GM12878 (cell line): ENCODE measurements around the gene ROR2. TPM values are rescaled to one million over a fixed set of nuclear protein-coding genes. Genes with fewer than 3 reads are reported as not detected.

Experiments
- BHLHE40 ChIP-seq, 2 experiments: fragments of 450-650 bp in 1 of 2; IDR thresholded peaks; 2 replicates each; pipeline ENCODE4 v1.6.1; 2011 to 2017; ENCODE audit warnings: low read depth in 2 of 2, borderline replicate concordance in 1 of 2, improper control_type of control experiment in 1 of 2, low read length in 1 of 2, mild to moderate bottlenecking in 1 of 2
- CHD1 ChIP-seq: IDR thresholded peaks from 2 replicates; pipeline ENCODE4 v1.6.1; 2012; ENCODE audit warnings: low read depth, low read length, improper control_type of control experiment
- CTCF ChIP-seq, 3 experiments: IDR thresholded peaks in 2 of 3; conservative IDR thresholded peaks in 1 of 3; 2 replicates each; pipeline ENCODE4 v1.5.1; 2011; ENCODE audit warnings: low read depth in 3 of 3, low read length in 3 of 3, mild to moderate bottlenecking in 3 of 3, control low read depth in 2 of 3, moderate library complexity in 2 of 3, inconsistent platforms in 1 of 3, mixed read lengths in 1 of 3; ENCODE audit not compliant: control insufficient read depth in 2 of 3, insufficient read depth in 1 of 3; ENCODE audit errors: extremely low read depth in 1 of 3
- CUX1 ChIP-seq: IDR thresholded peaks from 2 replicates; pipeline ENCODE4 v1.6.1; 2012; ENCODE audit warnings: improper control_type of control experiment, low read depth, low read length; ENCODE audit not compliant: insufficient replicate concordance
- IKZF1 ChIP-seq: fragments of 450-650 bp; conservative IDR thresholded peaks from 2 replicates; pipeline ENCODE4 v1.6.1; 2017; ENCODE audit warnings: antibody characterized with exemption, mild to moderate bottlenecking
- REST ChIP-seq: IDR thresholded peaks from 2 replicates; pipeline ENCODE4 v1.6.1; 2012; ENCODE audit warnings: mild to moderate bottlenecking, low read depth, low read length
- STAT3 ChIP-seq: IDR thresholded peaks from 2 replicates; pipeline ENCODE4 v1.6.1; 2011; ENCODE audit warnings: low read depth, low read length, improper control_type of control experiment
- SUPT20H ChIP-seq: IDR thresholded peaks from 2 replicates; pipeline ENCODE4 v1.6.1; 2011; ENCODE audit warnings: low read depth, mild to moderate bottlenecking, low read length, moderate library complexity, borderline replicate concordance; ENCODE audit not compliant: control insufficient read depth
- polyA plus RNA-seq, 11 experiments: library from polyadenylated mRNA; depleted of rRNA in 4 of 11; unstranded in 6 of 11; stranded (reverse) in 5 of 11; fragments of >200 nt; fragmentation: Nextera tagmentation in 4 of 11; fragmentation: Illumina TruSeq in 1 of 11; extraction: Ambion mirVana in 4 of 11; extraction: Trizol in 1 of 11; gene quantifications; 1 replicate in 1 of 11; 2 replicates in 10 of 11; pipeline versions ENCODE4 v1.2.1 to v1.2.3, GENCODE V29; 2011 to 2016; ENCODE audit warnings: inconsistent platforms in 2 of 11, missing spikeins in 2 of 11, low read depth in 1 of 11
- total RNA-seq, 4 experiments: library from RNA; depleted of rRNA in 3 of 4; stranded (reverse); fragments of >200 nt in 3 of 4; fragmentation: Illumina TruSeq in 1 of 4; extraction: Trizol in 1 of 4; gene quantifications; 2 replicates each; pipeline versions ENCODE4 v1.2.1 to v1.2.3, GENCODE V29; 2013 to 2021

The ROR2 gene
- total and polyA plus RNA-seq, 10 of the 15 experiments (the other 5 are each of a cell fraction or from before 2014, with no cell fraction given), result 0.03 to 0.05 TPM; not detected in 8

GRCh38 chr9:91720751-91721705 is 229.0 kb downstream of the ROR2 start (continued):
- TF ChIP-seq CTCF (IDR thresholded peaks at IDR 0.05 in 2 of 3, conservative IDR thresholded peaks at IDR 0.05 in 1 of 3; ENCODE audit: control insufficient read depth in 2 of 3, extremely low read depth in 1 of 3, insufficient read depth in 1 of 3, low read depth in 3 of 3, low read length in 3 of 3), result peak in 2 of 3 experiments; percentile 5 to 21; a peak in 1 of 6 replicates
- no peak for TF ChIP-seq STAT3
- no peak for TF ChIP-seq CUX1
- TF ChIP-seq REST, result no peak
- TF ChIP-seq SUPT20H, result no peak
- TF ChIP-seq CHD1, result no peak
- no peak for TF ChIP-seq BHLHE40 (IDR thresholded peaks at IDR 0.05; ENCODE audit: borderline replicate concordance in 1 of 2, low read depth in 2 of 2, low read length in 1 of 2)
- 0 out of 2 replicates have a peak, but pooled peaks have one; percentile 25 for TF ChIP-seq IKZF1
- TF ChIP-seq, all 136 proteins: peak for 7
